Islet precursor cell (in vitro differentiated cells): ENCODE results near the gene TBX6.
A peak's percentile ranks its signal among the peaks of the same experiment; 100 is the strongest.

Source experiments
- DNase-seq: peaks from one replicate; pipeline ENCODE4 v3.0.0-alpha.2; 2018

The TBX6 gene

GRCh38 chr16:30113031-30113710 is 21.4 kb upstream of the TBX6 start, which contains the start of gene GDPD3:
TSS of gene GDPD3 (minus strand) at chr16:30113537. CDS start at chr16:30113478, 59 bp downstream.
- DNase-seq, result peak; percentile 77

DNA sequence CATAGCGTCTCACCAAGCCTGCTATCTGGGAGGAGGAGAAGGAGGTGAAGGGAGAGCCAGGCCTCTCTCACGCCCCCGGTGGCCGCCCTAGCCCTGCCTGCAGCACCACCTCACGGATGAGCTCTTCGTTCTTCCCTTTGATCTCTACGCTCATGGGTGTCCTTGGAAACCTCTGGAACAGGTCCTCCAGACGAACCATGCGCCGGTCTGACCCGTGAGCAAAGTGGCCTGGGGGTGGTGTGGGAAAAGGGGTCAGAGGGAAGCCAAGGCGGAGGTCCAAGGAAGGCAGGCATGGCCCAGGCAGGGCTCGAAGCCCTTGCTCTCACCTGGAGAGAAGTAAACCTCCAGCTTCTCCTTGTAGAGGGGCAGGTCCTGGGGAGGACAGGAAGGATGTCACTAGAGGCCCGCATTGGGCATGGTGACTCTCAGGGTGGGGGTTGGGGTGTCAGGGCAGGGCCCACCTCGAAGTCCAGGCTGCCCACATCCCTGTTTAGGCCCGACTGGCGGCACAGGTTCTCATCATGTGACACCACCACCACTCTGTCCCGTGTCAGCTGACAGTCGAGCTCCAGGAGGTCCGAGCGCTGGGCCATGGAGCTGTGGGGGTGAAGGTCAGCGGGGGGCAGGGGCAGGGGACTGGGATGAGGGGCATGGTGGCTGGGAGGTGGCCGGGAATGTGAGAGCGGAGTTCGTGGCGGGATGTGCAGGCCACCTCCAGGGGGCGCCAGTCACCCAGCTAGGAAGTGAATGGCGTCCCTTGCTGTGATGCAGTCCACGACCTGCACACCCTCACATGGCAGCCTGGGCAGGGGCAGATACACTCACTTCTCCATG is 20.7 kb upstream of the TBX6 start:
- DNase-seq, result peak; percentile 91

DNA sequence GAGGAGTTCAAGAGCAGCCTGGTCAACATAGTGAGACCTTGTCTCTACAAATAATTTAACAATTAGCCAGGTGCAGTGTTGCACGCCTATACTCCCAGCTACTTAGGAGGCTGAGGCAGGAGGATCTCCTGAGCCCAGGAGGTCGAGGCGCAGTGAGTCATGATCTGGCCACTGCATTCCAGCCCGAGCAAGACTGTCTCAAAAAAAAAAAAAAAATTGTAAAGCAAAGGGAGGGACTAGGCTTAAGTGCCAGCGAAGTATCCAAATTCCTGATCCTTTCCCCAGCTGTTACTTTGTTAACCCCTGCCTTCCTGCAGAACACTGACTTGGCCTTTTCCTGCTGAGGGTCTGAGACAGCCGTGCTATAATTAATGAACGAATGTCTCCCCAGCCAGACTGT is 18.9 kb upstream of the TBX6 start:
- DNase-seq, result peak; percentile 68

- no peak for DNase-seq
Observed at GRCh38 chr16:30108059-30108850, 16.5 kb upstream of the TBX6 start.

DNA sequence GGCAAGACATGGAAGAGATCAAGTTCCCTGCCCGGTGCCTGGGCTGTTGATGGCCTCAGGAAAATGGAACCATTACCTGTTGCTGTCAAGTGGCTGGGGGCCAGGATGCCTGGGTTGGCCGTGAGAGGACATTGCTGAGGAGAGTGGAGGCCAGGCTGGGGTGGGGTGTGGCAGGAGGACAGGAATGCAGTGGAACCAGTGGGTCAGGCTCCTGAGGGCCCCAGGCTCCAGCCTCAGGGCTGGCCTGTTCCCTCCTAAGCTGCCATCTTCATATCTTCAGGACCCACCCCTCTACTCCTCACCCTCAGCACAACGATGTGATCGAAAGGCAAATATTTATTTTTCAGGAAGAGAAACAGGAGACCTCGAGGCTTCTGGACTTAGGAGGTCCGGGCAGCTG is 12.8 kb upstream of the TBX6 start:
- DNase-seq, result no peak

DNA sequence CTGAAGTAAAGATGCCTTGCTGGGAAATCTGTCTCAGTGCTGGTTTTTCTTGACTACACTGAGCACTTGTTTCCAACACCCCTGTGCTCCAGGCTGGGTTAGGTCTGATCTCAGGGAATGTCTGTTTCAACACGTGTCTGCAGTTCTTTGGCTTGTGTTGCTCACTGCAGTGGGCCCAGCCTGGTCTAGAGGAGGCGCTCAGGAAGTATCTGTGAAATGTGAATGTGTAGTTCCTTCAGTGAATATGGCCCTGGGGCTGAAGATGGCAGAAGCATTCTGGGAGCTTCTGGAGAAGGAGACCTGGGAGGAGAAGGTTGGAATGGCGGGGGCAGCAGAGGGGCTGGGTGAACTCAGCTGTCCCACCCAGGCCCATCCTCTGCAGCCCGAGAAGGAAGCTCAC is 12.4 kb upstream of the TBX6 start:
- no peak for DNase-seq

DNA sequence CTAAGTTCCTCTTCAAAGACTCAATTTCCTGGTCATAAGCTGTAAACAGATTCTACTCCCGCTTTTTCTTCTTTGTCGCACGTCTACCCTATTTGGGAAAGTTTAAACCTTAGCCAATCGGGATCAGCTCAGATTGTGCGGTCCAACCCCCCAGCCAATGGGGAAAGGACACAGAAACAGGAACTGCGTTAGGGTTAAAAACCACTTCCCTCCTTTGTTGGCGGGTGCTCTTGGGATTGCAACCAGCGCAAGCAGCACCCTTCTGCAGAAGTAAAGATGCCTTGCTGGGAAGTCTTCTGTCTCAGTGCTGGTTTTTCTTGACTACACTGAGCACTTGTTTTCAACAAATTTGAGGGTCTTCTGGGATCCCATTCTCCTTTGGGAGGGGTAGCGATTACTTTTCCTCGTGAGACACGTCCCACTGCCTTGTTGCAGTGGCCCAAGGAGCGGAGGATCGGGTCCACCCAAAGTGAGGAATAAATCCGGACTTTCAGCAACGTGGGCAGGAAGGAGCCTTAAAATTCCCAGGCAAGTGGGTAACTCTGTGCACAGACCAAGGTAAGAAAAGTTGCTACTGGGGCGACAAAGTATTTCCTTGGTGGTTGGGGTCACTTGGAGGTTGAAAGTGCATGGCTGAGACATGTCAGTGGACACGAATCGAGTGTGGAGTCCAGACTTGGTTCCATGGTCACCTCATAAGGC is 5.3 kb upstream of the TBX6 start:
- peak; percentile 95 for DNase-seq

- DNase-seq, result peak; percentile 97
Observed at GRCh38 chr16:30096105-30096861, 4.6 kb upstream of the TBX6 start, which contains the start of gene YPEL3. TSS of gene YPEL3 (minus strand) at chr16:30096213. CDS start at chr16:30095482, 731 bp downstream.

GRCh38 chr16:30095166-30096078 is 3.7 kb upstream of the TBX6 start:
- no peak for DNase-seq

- no peak for DNase-seq
Observed at GRCh38 chr16:30094541-30095165, 2.9 kb upstream of the TBX6 start.

GRCh38 chr16:30092373-30093010 is 768 bp upstream of the TBX6 start:
- DNase-seq, result peak; percentile 93

- no peak for DNase-seq
Observed at GRCh38 chr16:30090610-30091331, 953 bp downstream of the TBX6 start.

DNA sequence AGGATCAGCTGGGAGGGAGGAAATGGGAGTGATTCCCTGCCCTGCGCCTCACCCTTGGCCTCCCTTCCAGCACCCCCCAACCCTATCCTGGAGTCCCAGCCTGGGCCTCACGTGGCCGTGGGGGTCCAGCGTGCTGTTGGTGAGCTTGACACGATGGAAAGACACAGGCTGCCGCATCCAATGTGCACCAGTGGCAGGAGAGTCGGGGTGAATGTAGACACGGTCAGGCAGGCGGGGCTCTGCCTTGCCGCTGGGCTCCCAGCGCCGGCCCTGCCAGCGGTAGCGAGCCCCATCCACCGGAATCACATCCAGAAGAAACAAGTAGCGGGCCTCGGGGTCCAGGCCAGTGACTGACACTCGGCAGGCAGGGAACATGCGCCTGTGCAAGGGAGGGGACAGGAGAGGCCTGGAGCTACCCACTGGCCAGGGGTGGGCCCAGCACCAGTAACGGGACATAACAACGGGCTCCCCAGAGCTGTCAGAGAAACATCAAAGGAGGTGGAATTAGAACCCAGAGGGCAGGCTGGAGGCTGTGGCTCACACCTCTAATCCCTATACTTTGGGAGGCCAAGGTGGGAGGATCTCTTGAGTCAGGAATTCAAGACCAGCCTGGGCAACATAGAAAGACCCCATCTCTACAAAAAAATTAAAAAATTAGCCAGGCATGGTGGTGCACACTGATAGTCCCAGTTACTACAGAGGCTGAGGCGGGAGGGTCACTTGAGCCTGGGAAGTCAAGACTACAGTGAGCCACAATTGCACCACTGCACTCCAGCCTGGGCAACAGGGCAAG is 2.7 kb downstream of the TBX6 start:
- DNase-seq, result no peak

DNA sequence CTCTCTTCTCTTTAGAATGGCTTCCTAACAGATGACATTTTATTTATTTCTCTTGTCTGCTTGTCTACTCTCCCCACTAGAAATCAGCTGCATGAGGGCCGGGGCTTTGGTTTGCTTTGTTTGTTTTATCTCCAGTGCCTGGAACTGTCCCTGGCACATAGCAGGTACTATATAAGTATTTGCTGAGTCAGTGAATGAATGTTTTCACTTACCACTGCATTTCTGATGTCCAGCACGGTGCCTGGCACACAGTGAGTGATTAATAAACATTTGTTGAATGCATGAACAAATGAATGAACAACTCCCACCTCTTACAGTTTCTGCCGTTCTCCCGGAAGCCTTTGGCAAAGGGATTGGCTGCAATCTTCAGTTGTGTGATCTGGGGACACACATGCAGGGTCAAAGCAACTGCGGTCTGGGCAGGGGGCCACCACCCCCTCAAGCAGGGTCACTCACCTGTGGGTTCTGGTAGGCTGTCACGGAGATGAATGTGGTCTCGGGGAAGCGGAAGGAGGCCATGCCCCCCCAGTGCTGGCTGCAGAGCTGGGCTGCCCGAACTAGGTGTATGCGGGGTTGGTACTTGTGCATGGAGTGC is 3.4 kb downstream of the TBX6 start:
- no peak for DNase-seq

DNA sequence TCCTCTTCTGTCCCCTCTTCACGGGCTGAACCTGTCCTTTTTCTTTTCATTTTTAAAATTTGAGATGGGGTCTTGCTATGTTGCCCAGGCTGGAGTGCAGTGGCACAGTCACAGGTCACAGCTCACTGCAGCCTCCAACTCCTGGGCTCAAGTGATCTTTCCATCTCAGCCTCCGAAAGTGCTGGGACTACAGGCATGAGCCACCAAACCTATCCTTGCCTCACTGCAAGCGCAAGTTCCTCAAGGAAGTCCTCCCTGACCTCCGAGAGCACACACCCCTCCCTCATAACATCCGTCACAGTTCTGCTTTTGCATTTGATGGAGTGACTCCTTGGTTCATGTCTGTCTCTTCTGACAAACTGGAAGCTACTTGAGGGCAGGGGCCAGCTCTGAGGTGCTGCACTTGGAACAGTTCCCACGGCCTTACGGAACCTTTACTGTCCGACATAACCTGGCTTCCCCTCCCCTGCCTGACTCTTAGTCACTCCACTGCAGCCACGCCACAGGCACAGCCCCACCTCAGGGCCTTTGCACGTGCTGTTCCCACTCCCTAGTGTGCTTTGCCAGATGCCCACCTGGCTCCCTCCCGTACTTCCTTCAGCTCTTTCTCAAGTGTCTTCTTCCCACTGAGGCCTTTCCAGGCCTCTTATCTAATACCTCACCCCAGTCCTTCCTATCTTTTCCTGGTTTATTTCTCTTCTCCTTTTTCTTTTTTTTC is 4.4 kb downstream of the TBX6 start:
- DNase-seq, result no peak

DNA sequence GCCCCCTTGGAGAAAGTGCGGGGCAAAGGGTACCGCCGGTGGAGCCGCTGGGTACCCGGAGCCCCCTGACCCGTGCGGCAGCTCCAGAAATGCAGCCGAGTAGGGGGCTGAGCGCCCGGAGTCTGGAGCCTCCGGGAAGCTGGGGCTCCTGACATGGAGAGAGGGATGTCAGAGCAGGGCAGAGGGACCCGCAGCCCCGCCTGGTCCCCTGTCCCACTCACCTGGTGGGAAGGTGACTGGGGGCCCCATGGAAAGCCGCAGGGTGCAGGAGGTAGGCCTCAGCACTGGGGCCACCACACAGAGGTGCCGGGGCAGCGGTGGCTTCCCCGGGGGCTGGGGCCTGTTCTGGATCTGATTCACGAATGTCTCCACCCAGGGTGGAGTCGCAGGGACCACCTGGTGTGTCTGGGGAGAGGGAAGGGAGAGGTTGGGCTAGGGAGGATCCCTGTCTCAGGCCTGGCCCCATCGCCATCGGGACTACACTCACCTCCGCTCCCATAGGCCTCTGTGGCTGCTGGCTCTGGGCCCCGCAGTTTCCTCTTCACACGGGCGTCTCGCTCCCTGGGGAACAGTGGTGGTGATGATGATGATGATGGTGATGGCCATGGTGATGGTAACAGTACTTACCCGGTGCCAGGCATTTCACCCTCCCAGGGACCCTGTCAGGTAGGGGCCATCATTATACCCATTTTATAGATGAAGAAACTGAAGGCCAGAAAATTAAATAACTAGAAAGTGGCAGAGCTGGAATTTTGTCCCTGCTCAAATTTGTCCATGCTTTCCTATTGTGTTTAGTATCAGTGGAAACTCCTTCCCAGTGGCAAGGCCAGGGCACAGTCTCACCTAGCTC is 5.2 kb downstream of the TBX6 start:
- DNase-seq, result no peak
